Measurements from ENCODE around the gene CCL17.
A peak's percentile ranks its signal among the peaks of the same experiment; 100 is the strongest.

GRCh38 chr16:57422026-57422944 lies 17.7 kb downstream of the CCL17 start:
- TF ChIP-seq CTCF (IDR thresholded peaks at IDR 0.05; ENCODE audit: low read depth, low read length), result peak; percentile 86
- no peak for TF ChIP-seq EZH2phosphoT487 (IDR thresholded peaks at IDR 0.05; ENCODE audit: low read depth)
